22Rv1 (cell line): ENCODE measurements around the gene TRIM38.

Source experiments
- CTCF ChIP-seq: fragments of 450-650 bp; IDR thresholded peaks from 2 replicates; pipeline ENCODE4 v1.5.1; 2017; ENCODE audit warnings: mild to moderate bottlenecking
- ZFX ChIP-seq: fragments of 450-650 bp; IDR thresholded peaks from 2 replicates; pipeline ENCODE4 v1.6.1; 2017; ENCODE audit warnings: antibody characterized with exemption, borderline replicate concordance

GRCh38 chr6:26000366-26001144 is 38.0 kb downstream of the TRIM38 start:
- TF ChIP-seq CTCF, result no peak
- no peak for TF ChIP-seq ZFX
